ENCODE results near the gene TEX13D.
"Not testable (repeated sequence)": the region's sequence is repeated elsewhere in the genome, so short reads cannot be mapped to it uniquely, and the experiment has no call there.

TEX13D gene

GRCh38 chrX:124332481-124333424 lies at the start of gene TEX13D:
Gene TEX13D, plus strand, starts transcription at chrX:124332660. Its CDS starts 258 bp downstream, at chrX:124332918.
- no peak for DNase-seq

GRCh38 chrX:124289443-124289842 lies 43.0 kb upstream of the TEX13D start:
- DNase-seq = no peak

- no peak for DNase-seq
Observed at GRCh38 chrX:124293810-124294209, 38.6 kb upstream of the TEX13D start.

- DNase-seq = not testable (repeated sequence)
Observed at GRCh38 chrX:124299323-124299722, 33.1 kb upstream of the TEX13D start.

GRCh38 chrX:124300405-124300804 lies 32.1 kb upstream of the TEX13D start:
- DNase-seq = no peak

- no peak for DNase-seq
Observed at GRCh38 chrX:124307253-124307907, 25.1 kb upstream of the TEX13D start.

GRCh38 chrX:124325732-124326131 lies 6.7 kb upstream of the TEX13D start:
- no peak for DNase-seq

- peak; percentile 12 for DNase-seq
Observed at GRCh38 chrX:124328765-124329164, 3.7 kb upstream of the TEX13D start.

GRCh38 chrX:124333862-124334261 lies 1.4 kb downstream of the TEX13D start:
- no peak for DNase-seq

GRCh38 chrX:124334555-124334954 lies 2.1 kb downstream of the TEX13D start:
- DNase-seq = not testable (repeated sequence)

- no peak for DNase-seq
Observed at GRCh38 chrX:124335598-124335997, 3.1 kb downstream of the TEX13D start.

- no peak for DNase-seq
Observed at GRCh38 chrX:124337916-124338315, 5.5 kb downstream of the TEX13D start.

GRCh38 chrX:124338733-124339514 lies 6.5 kb downstream of the TEX13D start:
- no peak for DNase-seq

- DNase-seq = no peak
Observed at GRCh38 chrX:124341396-124342132, 9.1 kb downstream of the TEX13D start.

- no peak for DNase-seq
Observed at GRCh38 chrX:124342174-124342867, 9.9 kb downstream of the TEX13D start.

- no peak for DNase-seq
Observed at GRCh38 chrX:124343016-124343415, 10.6 kb downstream of the TEX13D start.

GRCh38 chrX:124344246-124344645 lies 11.8 kb downstream of the TEX13D start:
- DNase-seq = no peak

- DNase-seq = no peak
Observed at GRCh38 chrX:124346117-124346876, 13.8 kb downstream of the TEX13D start, which contains the start of gene SH2D1A. Gene SH2D1A, plus strand, starts transcription at chrX:124346563. Its CDS starts 80 bp downstream, at chrX:124346643.

- no peak for DNase-seq
Observed at GRCh38 chrX:124346877-124347241, 14.4 kb downstream of the TEX13D start.

GRCh38 chrX:124347242-124347641 lies 14.8 kb downstream of the TEX13D start:
- DNase-seq = no peak

GRCh38 chrX:124348182-124348581 lies 15.7 kb downstream of the TEX13D start:
- no peak for DNase-seq

Measured in fibroblast of upper back skin (primary cell).